HEK293 (cell line): Measurements from ENCODE around the gene COX10.

Experiments used
- BCL6B ChIP-seq: fragments of 450-650 bp; formaldehyde crosslinking; IDR thresholded peaks from 2 replicates; pipeline ENCODE4 v1.5.1; 2017; ENCODE audit warnings: missing biosample characterization, missing genetic modification characterization
- ELK4 ChIP-seq: IDR thresholded peaks from 2 replicates; pipeline ENCODE4 v1.6.1; 2011; ENCODE audit warnings: mild to moderate bottlenecking, low read depth, low read length, borderline replicate concordance
- HIC1 ChIP-seq: fragments of 450-650 bp; formaldehyde crosslinking; IDR thresholded peaks from 2 replicates; pipeline ENCODE4 v1.5.1; 2016; ENCODE audit warnings: missing biosample characterization, missing genetic modification characterization
- REPIN1 ChIP-seq: fragments of 450-650 bp; formaldehyde crosslinking; IDR thresholded peaks from 2 replicates; pipeline ENCODE4 v1.5.1; 2017; ENCODE audit warnings: missing biosample characterization, missing genetic modification characterization, low read depth
- ZBTB48 ChIP-seq: fragments of 450-650 bp; formaldehyde crosslinking; IDR thresholded peaks from 2 replicates; pipeline ENCODE4 v1.5.1; 2016; ENCODE audit warnings: missing biosample characterization, missing genetic modification characterization
- ZNF140 ChIP-seq: fragments of 450-650 bp; formaldehyde crosslinking; IDR thresholded peaks from 2 replicates; pipeline ENCODE4 v1.5.1; 2016; ENCODE audit warnings: missing biosample characterization, missing genetic modification characterization
- ZNF155 ChIP-seq: fragments of 450-650 bp; formaldehyde crosslinking; IDR thresholded peaks from 2 replicates; pipeline ENCODE4 v1.5.1; 2016; ENCODE audit warnings: missing biosample characterization, missing genetic modification characterization
- ZNF157 ChIP-seq: fragments of 450-650 bp; formaldehyde crosslinking; IDR thresholded peaks from 2 replicates; pipeline ENCODE4 v1.5.1; 2016; ENCODE audit warnings: missing biosample characterization, missing genetic modification characterization
- ZNF16 ChIP-seq: fragments of 450-650 bp; formaldehyde crosslinking; IDR thresholded peaks from 2 replicates; pipeline ENCODE4 v1.5.1; 2016; ENCODE audit warnings: low read depth, missing biosample characterization, missing genetic modification characterization
- ZNF169 ChIP-seq: fragments of 450-650 bp; formaldehyde crosslinking; IDR thresholded peaks from 2 replicates; pipeline ENCODE4 v1.5.1; 2016; ENCODE audit warnings: missing biosample characterization, missing genetic modification characterization
- ZNF174 ChIP-seq: fragments of 450-650 bp; formaldehyde crosslinking; IDR thresholded peaks from 2 replicates; pipeline ENCODE4 v1.5.0; 2017; ENCODE audit warnings: missing biosample characterization, mild to moderate bottlenecking, missing genetic modification characterization
- ZNF211 ChIP-seq: fragments of 450-650 bp; formaldehyde crosslinking; IDR thresholded peaks from 2 replicates; pipeline ENCODE4 v1.5.1; 2016; ENCODE audit warnings: low read depth, missing biosample characterization, missing genetic modification characterization
- ZNF341 ChIP-seq: fragments of 450-650 bp; formaldehyde crosslinking; IDR thresholded peaks from 2 replicates; pipeline ENCODE4; 2016; ENCODE audit warnings: low read depth, missing biosample characterization, missing genetic modification characterization
- ZNF354C ChIP-seq: fragments of 450-650 bp; formaldehyde crosslinking; IDR thresholded peaks from 2 replicates; pipeline ENCODE4 v1.5.1; 2016; ENCODE audit warnings: missing biosample characterization, missing genetic modification characterization, low read depth, borderline replicate concordance
- ZNF473 ChIP-seq: fragments of 450-650 bp; formaldehyde crosslinking; IDR thresholded peaks from 2 replicates; pipeline ENCODE4 v1.5.1; 2017; ENCODE audit warnings: missing biosample characterization, missing genetic modification characterization
- ZNF48 ChIP-seq: fragments of 450-650 bp; formaldehyde crosslinking; IDR thresholded peaks from 2 replicates; pipeline ENCODE4 v1.5.1; 2016; ENCODE audit warnings: missing biosample characterization, missing genetic modification characterization
- ZNF501 ChIP-seq: fragments of 450-650 bp; formaldehyde crosslinking; IDR thresholded peaks from 2 replicates; pipeline ENCODE4 v1.5.1; 2016; ENCODE audit warnings: missing biosample characterization, missing genetic modification characterization
- ZNF518A ChIP-seq: fragments of 450-650 bp; formaldehyde crosslinking; conservative IDR thresholded peaks from 2 replicates; pipeline ENCODE4 v1.5.1; 2016; ENCODE audit warnings: low read depth, missing biosample characterization, missing genetic modification characterization
- ZNF530 ChIP-seq: fragments of 450-650 bp; formaldehyde crosslinking; IDR thresholded peaks from 2 replicates; pipeline ENCODE4 v1.5.1; 2016; ENCODE audit warnings: low read depth, missing biosample characterization, missing genetic modification characterization
- ZNF548 ChIP-seq: fragments of 450-650 bp; formaldehyde crosslinking; IDR thresholded peaks from 2 replicates; pipeline ENCODE4 v1.5.1; 2016; ENCODE audit warnings: missing biosample characterization, missing genetic modification characterization
- ZNF660 ChIP-seq: fragments of 450-650 bp; IDR thresholded peaks from 2 replicates; pipeline ENCODE4 v1.5.1; 2018; ENCODE audit warnings: missing biosample characterization, mild to moderate bottlenecking, missing genetic modification characterization
- ZNF664 ChIP-seq: fragments of 450-650 bp; formaldehyde crosslinking; IDR thresholded peaks from 2 replicates; pipeline ENCODE4 v1.5.1; 2016; ENCODE audit warnings: missing biosample characterization, missing genetic modification characterization
- ZNF670 ChIP-seq: fragments of 450-650 bp; formaldehyde crosslinking; IDR thresholded peaks from 2 replicates; pipeline ENCODE4 v1.5.1; 2016; ENCODE audit warnings: missing biosample characterization, missing genetic modification characterization, low read depth
- ZNF776 ChIP-seq: fragments of 450-650 bp; formaldehyde crosslinking; IDR thresholded peaks from 2 replicates; pipeline ENCODE4 v1.5.0; 2017; ENCODE audit warnings: missing biosample characterization, missing genetic modification characterization, borderline replicate concordance
- ZNF843 ChIP-seq: fragments of 450-650 bp; formaldehyde crosslinking; IDR thresholded peaks from 2 replicates; pipeline ENCODE4 v1.5.1; 2016; ENCODE audit warnings: missing biosample characterization, missing genetic modification characterization
- ZSCAN23 ChIP-seq: fragments of 450-650 bp; formaldehyde crosslinking; IDR thresholded peaks from 2 replicates; pipeline ENCODE4 v1.5.1; 2016; ENCODE audit warnings: missing biosample characterization, missing genetic modification characterization
- TF ChIP-seq, protein P1 (sequence below): fragments of 450-650 bp; formaldehyde crosslinking; IDR thresholded peaks from 2 replicates; pipeline ENCODE4 v1.5.1; 2016; ENCODE audit warnings: missing biosample characterization, missing genetic modification characterization, borderline replicate concordance

COX10 gene

GRCh38 chr17:14069251-14070021, at the start of gene COX10 (continued):
- TF ChIP-seq ZNF518A (tag by site-specific recombination), result peak; percentile 97
- TF ChIP-seq ZNF140, result no peak
- peak; percentile 57; the same call in 1 of the 2 replicates for TF ChIP-seq ZNF341 (tag by site-specific recombination)
- TF ChIP-seq ZNF501 (tag by site-specific recombination), result peak; percentile 69
- TF ChIP-seq ZNF16 (tag by site-specific recombination), result no peak
- TF ChIP-seq ZNF473 (tag by site-specific recombination), result no peak
- no peak for TF ChIP-seq ZNF174 (tag by site-specific recombination)
- TF ChIP-seq ZNF48 (tag by site-specific recombination), result no peak
- no peak for TF ChIP-seq ZNF155 (tag by site-specific recombination)
- no peak for TF ChIP-seq ZNF530 (tag by site-specific recombination)
- TF ChIP-seq ZBTB48 (tag by site-specific recombination), result 0 out of 2 replicates have a peak, but pooled peaks have one; percentile 31
- no peak for TF ChIP-seq ZNF548 (tag by site-specific recombination)
- no peak for TF ChIP-seq REPIN1 (tag by site-specific recombination)
- TF ChIP-seq ZNF157 (tag by site-specific recombination), result no peak
- TF ChIP-seq ZNF670 (tag by site-specific recombination), result no peak
- no peak for TF ChIP-seq ZNF211 (tag by site-specific recombination)
- TF ChIP-seq ZNF354C, result no peak
- TF ChIP-seq ZNF776 (tag by site-specific recombination), result no peak
- no peak for TF ChIP-seq BCL6B
- 0 out of 2 replicates have a peak, but pooled peaks have one; percentile 10 for TF ChIP-seq ZNF660 (tag by site-specific recombination)
- TF ChIP-seq ZNF169 (tag by site-specific recombination), result no peak
- no peak for TF ChIP-seq ZNF843 (tag by site-specific recombination)
- no peak for TF ChIP-seq ZSCAN23 (tag by site-specific recombination)
- TF ChIP-seq, protein P1, sequence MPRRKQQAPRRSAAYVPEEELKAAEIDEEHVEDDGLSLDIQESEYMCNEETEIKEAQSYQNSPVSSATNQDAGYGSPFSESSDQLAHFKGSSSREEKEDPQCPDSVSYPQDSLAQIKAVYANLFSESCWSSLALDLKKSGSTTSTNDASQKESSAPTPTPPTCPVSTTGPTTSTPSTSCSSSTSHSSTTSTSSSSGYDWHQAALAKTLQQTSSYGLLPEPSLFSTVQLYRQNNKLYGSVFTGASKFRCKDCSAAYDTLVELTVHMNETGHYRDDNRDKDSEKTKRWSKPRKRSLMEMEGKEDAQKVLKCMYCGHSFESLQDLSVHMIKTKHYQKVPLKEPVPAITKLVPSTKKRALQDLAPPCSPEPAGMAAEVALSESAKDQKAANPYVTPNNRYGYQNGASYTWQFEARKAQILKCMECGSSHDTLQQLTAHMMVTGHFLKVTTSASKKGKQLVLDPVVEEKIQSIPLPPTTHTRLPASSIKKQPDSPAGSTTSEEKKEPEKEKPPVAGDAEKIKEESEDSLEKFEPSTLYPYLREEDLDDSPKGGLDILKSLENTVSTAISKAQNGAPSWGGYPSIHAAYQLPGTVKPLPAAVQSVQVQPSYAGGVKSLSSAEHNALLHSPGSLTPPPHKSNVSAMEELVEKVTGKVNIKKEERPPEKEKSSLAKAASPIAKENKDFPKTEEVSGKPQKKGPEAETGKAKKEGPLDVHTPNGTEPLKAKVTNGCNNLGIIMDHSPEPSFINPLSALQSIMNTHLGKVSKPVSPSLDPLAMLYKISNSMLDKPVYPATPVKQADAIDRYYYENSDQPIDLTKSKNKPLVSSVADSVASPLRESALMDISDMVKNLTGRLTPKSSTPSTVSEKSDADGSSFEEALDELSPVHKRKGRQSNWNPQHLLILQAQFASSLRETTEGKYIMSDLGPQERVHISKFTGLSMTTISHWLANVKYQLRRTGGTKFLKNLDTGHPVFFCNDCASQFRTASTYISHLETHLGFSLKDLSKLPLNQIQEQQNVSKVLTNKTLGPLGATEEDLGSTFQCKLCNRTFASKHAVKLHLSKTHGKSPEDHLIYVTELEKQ (tag by site-specific recombination), result no peak
- TF ChIP-seq ELK4, result no peak; the same call in 1 of the 2 replicates
- TF ChIP-seq HIC1 (tag by site-specific recombination), result no peak
- no peak for TF ChIP-seq ZNF664 (tag by site-specific recombination)
